Stomach smooth muscle (tissue), 2 donors: ENCODE results near the gene LEKR1.

Experiments used
- H3K27ac ChIP-seq: one replicate; pipeline ENCODE4 v1.7.0; 2013; ENCODE audit warnings: mild to moderate bottlenecking, low read length, inconsistent platforms
- H3K27me3 ChIP-seq, 2 donors: one replicate each; pipeline ENCODE4 v1.7.0; 2013; ENCODE audit warnings: low read length in 2 of 2; ENCODE audit not compliant: insufficient read depth in 2 of 2, control insufficient read depth in 1 of 2
- H3K36me3 ChIP-seq, 2 donors: one replicate each; pipeline ENCODE4 v1.7.0; 2013; ENCODE audit warnings: low read length in 2 of 2; ENCODE audit not compliant: control insufficient read depth in 2 of 2, insufficient read depth in 2 of 2
- H3K4me1 ChIP-seq: one replicate; pipeline ENCODE4 v1.7.0; 2013; ENCODE audit warnings: low read length; ENCODE audit not compliant: control insufficient read depth, insufficient read depth
- H3K4me3 ChIP-seq, 2 donors: one replicate each; pipeline ENCODE4 v1.7.0; 2013; ENCODE audit warnings: low read length in 2 of 2
- H3K9ac ChIP-seq, 2 donors: one replicate each; pipeline ENCODE4 v1.7.0; 2013; ENCODE audit warnings: low read length in 2 of 2, mild to moderate bottlenecking in 1 of 2
- H3K9me3 ChIP-seq, 2 donors: one replicate each; pipeline ENCODE4 v1.7.0; 2013; ENCODE audit warnings: low read length in 2 of 2; ENCODE audit not compliant: control insufficient read depth in 2 of 2
- donor health status: healthy.
- donor health status: Pancreatic carcinoma.

LEKR1 gene

DNA sequence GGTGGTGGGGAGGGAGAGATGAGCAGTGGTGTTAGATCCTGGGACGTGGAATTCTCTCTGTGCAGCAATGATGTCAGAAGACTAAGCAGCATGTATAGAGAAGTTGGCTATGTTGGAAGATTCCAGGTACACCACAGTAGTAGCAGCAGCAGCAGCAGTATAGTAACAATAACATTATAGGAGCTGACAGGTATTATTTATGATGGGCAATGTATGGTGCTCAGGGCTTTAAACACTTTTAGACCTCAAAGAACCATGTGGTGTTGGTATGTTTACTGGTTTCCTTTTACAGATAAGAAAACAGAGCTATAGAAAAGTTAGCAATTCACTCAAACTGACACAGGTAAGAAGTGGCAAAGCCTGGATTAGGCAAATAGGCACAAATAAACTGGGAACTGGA lies 229.9 kb downstream of the LEKR1 start:
- Histone ChIP-seq H3K36me3 (no peaks in the 10 kb centered on the region), H3K4me1 (no peaks in the 10 kb centered on the region), H3K27me3 (no peaks in the 10 kb centered on the region), H3K27ac (no peak overlapping the region), H3K9ac (no peak overlapping the region), H3K9me3 (no peaks in the 10 kb centered on the region), H3K4me3 (no peak overlapping the region)

DNA sequence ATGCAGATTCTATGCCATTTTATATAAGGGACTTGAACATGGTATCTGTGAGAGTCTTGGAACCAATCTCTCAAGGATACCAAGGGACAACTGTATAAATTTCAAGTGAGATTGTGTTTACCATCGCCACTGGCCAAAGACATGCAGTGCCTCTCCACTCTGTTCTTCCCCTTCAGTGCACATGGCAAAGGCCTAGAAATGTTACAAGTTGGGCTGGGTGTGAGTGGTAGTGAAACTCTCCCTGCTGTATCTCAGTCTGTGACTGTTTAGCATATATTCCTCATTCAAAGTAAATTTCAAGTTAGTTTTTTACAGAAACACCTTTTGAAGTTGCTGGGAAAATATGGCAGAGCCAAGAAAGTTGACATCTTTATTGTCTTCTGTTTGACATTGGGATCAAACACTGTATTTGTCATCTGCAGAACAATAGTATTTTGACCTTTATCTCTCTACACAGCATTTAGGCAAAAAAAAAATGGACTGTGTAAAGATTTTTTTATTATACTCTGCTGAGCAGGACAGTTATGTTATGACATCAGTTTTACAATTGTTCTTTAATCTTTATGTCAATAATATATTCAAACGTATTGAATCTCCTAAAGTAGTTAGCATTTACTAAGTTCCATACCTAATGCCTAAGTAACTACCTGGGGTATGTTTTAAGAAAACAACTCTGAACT lies 232.4 kb downstream of the LEKR1 start:
- H3K9me3 ChIP-seq = no peaks in the 10 kb centered on the region
- no peaks in the 10 kb centered on the region for H3K4me1 ChIP-seq
- H3K36me3 ChIP-seq = no peaks in the 10 kb centered on the region
- no peak overlapping the region for H3K9ac ChIP-seq
- H3K4me3 ChIP-seq = no peak overlapping the region
- no peaks in the 10 kb centered on the region for H3K27me3 ChIP-seq
- no peak overlapping the region for H3K27ac ChIP-seq

GRCh38 chr3:157059181-157059580 lies 233.0 kb downstream of the LEKR1 start:
- no peak overlapping the region for H3K27ac ChIP-seq
- no peaks in the 10 kb centered on the region for H3K27me3 ChIP-seq

GRCh38 chr3:157059661-157060060 lies 233.5 kb downstream of the LEKR1 start:
- no peak overlapping the region for H3K4me3 ChIP-seq
- H3K27ac ChIP-seq = no peak overlapping the region
- no peaks in the 10 kb centered on the region for H3K9me3 ChIP-seq
- H3K36me3 ChIP-seq = no peaks in the 10 kb centered on the region
- no peaks in the 10 kb centered on the region for H3K27me3 ChIP-seq
- no peak overlapping the region for H3K9ac ChIP-seq
- H3K4me1 ChIP-seq = peaks cover 3% of the 10 kb centered on the region

More at GRCh38 chr3:157059181-157059580, 233.0 kb downstream of the LEKR1 start:
- Histone ChIP-seq H3K9me3 (no peaks in the 10 kb centered on the region), H3K9ac (no peak overlapping the region), H3K36me3 (no peaks in the 10 kb centered on the region), H3K4me3 (no peak overlapping the region), H3K4me1 (peaks cover 3% of the 10 kb centered on the region)

DNA sequence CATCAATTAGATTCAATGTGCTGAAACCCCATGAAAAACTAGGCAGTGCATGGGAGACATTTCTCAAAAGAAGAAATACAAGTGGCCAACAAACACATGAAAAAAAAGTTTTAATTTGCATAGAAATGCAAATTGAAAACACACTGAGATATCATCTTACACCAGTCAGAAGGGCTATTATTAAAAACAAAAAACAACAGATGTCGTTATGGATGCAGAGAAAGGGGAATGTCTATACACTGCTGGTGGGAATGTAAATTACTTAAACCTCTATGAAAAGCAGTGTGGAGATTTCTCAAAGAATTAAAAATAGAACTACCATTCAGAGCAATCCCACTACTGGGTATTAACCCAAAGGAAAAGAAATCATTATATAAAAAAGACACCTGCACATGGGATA lies 235.1 kb downstream of the LEKR1 start:
- Histone ChIP-seq H3K27ac (no peak overlapping the region), H3K4me3 (no peak overlapping the region), H3K36me3 (no peaks in the 10 kb centered on the region), H3K4me1 (peaks cover 3% of the 10 kb centered on the region), H3K9me3 (no peaks in the 10 kb centered on the region), H3K9ac (no peak overlapping the region), H3K27me3 (no peaks in the 10 kb centered on the region)

GRCh38 chr3:157063469-157063868 lies 237.3 kb downstream of the LEKR1 start:
- Histone ChIP-seq H3K4me1 (peaks cover 3% of the 10 kb centered on the region), H3K36me3 (no peaks in the 10 kb centered on the region), H3K9ac (no peak overlapping the region), H3K9me3 (no peaks in the 10 kb centered on the region), H3K27ac (no peak overlapping the region), H3K27me3 (no peaks in the 10 kb centered on the region), H3K4me3 (no peak overlapping the region)

DNA sequence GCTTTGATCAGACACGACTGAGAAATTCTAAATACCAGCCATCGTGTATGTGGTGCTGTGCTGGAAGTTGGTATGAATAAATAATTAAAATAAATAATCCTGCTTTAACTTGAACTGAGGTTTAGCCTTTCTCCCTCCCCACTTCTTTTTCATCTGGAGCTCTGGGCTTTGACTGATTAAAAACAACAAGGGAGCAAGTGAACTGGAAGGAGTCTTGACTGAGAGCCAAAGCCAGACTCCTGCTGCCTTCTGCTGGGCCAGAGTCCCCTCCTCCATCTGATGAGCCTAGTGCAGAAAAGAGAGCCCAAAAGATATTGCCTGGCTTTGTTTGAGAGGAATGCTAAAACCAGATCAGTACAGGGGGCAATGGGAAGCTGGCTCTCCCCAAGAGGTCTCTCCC lies 237.8 kb downstream of the LEKR1 start:
- Histone ChIP-seq H3K4me3 (no peak overlapping the region), H3K9me3 (no peaks in the 10 kb centered on the region), H3K27me3 (no peaks in the 10 kb centered on the region), H3K4me1 (peaks cover 3% of the 10 kb centered on the region), H3K36me3 (no peaks in the 10 kb centered on the region), H3K9ac (no peak overlapping the region), H3K27ac (no peak overlapping the region)

DNA sequence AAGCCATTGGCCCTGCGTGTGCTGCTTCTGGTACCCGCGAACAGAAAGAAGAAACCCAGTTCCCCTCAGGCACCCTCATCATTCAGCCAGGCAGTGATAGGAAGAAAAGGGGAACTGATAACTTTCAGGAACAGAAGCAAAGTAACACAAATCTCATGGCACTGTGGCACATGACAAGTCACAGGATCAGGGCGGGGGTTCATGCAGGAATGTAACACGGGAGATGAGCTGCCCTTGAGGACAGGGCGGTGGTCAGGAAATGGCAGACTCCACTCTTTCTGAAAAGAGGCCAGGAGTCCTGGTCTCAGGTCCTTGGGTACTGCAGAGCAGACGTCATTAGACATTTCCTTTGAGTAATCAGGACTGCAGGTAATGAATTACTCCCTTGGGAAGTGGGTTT lies 238.2 kb downstream of the LEKR1 start:
- Histone ChIP-seq H3K27ac (no peak overlapping the region), H3K4me1 (peaks cover 3% of the 10 kb centered on the region), H3K4me3 (no peak overlapping the region), H3K36me3 (no peaks in the 10 kb centered on the region), H3K27me3 (no peaks in the 10 kb centered on the region), H3K9me3 (no peaks in the 10 kb centered on the region), H3K9ac (no peak overlapping the region)

- no peak overlapping the region for H3K9ac ChIP-seq
- no peaks in the 10 kb centered on the region for H3K27me3 ChIP-seq
- H3K4me3 ChIP-seq = no peak overlapping the region
- no peaks in the 10 kb centered on the region for H3K9me3 ChIP-seq
- no peak overlapping the region for H3K27ac ChIP-seq
- H3K4me1 ChIP-seq = peaks cover 3% of the 10 kb centered on the region
- H3K36me3 ChIP-seq = no peaks in the 10 kb centered on the region
These were observed 239.0 kb downstream of the LEKR1 start for GRCh38 chr3:157065201-157065600.

GRCh38 chr3:157066335-157067098 lies 240.4 kb downstream of the LEKR1 start:
- Histone ChIP-seq H3K9me3 (no peaks in the 10 kb centered on the region), H3K27ac (no peak overlapping the region), H3K27me3 (no peaks in the 10 kb centered on the region), H3K4me3 (no peak overlapping the region), H3K4me1 (peaks cover 3% of the 10 kb centered on the region), H3K9ac (no peak overlapping the region), H3K36me3 (no peaks in the 10 kb centered on the region)

- Histone ChIP-seq H3K36me3 (no peaks in the 10 kb centered on the region), H3K4me1 (peaks cover 3% of the 10 kb centered on the region), H3K27ac (no peak overlapping the region), H3K27me3 (no peaks in the 10 kb centered on the region), H3K9me3 (no peaks in the 10 kb centered on the region), H3K9ac (no peak overlapping the region), H3K4me3 (no peak overlapping the region)
These were observed 241.0 kb downstream of the LEKR1 start for GRCh38 chr3:157067114-157067513.
